ENCODE data around the gene RAB22A.

Gene RAB22A

DNA sequence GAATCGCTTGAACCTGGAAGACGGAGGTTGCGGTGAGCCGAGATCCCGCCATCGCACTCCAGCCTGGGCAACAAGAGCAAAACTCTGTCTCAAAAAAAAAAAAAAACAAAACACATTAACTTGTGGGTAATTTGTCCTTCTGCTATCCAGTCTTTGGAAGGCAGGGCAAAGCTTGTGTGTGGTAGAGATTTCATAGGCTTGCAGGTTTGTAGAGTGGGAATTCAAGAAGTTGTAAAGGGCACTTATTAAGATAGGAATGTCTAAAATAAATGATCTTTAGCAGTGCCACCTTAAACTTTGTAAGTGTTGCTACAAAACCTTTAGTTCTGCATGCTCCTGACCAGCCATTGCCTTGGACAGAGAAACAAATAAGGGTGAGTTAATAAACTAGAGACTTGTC, 87.9 kb downstream of the RAB22A start:
- TF ChIP-seq GATA2 (IDR thresholded peaks at IDR 0.05; ENCODE audit: low read depth, low read length) = no peak
- no peak for TF ChIP-seq GATA3 (IDR thresholded peaks at IDR 0.05; ENCODE audit: low read depth, low read length)

DNA sequence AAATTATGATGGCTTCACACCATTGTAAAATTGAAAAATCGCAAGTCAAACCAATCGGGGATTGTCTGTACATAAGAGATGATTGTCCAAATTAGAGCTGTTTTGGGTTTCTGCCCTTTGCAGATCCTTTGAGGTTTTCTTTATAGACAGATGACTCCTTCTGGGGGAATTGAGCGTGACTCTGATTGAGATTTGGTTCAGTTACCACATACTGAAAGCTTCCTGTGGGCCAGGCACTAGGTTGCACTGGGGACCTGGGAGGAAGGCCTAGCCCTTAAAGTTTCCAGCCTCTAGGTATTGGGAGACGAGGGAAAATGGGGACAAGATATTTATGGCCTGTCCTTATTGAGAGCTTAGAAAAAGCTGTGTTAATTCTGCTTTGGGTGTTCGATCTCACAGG, 88.7 kb downstream of the RAB22A start:
- TF ChIP-seq GATA2 (IDR thresholded peaks at IDR 0.05; ENCODE audit: low read depth, low read length) (no peak), GATA3 (IDR thresholded peaks at IDR 0.05; ENCODE audit: low read depth, low read length) (no peak)

DNA sequence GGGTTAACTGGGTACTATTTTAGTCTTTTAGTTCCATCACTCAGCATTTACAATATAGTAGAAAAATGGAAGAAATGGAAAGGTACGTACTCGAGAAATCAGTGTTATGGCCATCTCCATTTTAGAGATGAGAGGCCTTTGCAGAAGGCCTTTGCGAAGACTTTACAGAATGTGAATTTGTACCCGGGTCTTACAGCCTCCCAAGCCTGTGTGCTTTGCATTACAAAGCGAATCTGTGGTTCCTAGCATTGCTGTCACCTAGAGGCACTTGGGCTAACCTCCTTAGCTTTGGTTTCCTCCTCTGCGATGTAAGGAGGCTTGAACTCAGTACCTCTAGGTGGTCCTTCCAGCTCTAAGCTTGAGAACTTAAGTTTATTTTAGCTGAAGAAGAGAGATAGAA, 90.4 kb downstream of the RAB22A start:
- TF ChIP-seq GATA2 (IDR thresholded peaks at IDR 0.05; ENCODE audit: low read depth, low read length) (no peak), GATA3 (IDR thresholded peaks at IDR 0.05; ENCODE audit: low read depth, low read length) (no peak)

GRCh38 chr20:58401162-58401561, 91.6 kb downstream of the RAB22A start:
- no peak for TF ChIP-seq GATA3 (IDR thresholded peaks at IDR 0.05; ENCODE audit: low read depth, low read length)
- TF ChIP-seq GATA2 (IDR thresholded peaks at IDR 0.05; ENCODE audit: low read depth, low read length) = no peak

DNA sequence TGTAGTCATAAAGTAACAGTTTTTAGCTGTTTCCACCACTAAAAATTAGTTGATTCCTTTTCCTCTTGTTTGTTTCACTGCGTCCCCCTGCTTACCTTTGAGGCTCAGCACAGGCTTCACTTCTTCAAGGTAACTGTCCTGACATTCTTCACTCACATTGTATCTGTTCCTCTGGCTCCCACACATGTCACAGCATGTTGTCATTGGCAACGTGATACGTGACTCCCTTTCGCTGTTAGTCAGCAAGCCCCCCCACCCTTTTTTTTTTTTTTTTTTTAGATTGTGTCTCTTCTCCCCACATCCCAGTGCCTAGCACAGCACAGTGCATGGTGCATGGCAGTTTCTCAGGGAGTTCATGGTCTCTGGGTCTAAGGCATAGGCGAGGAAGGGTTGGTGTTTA, 92.8 kb downstream of the RAB22A start:
- no peak for TF ChIP-seq GATA2 (IDR thresholded peaks at IDR 0.05; ENCODE audit: low read depth, low read length)
- no peak for TF ChIP-seq GATA3 (IDR thresholded peaks at IDR 0.05; ENCODE audit: low read depth, low read length)

- no peak for TF ChIP-seq GATA2 (IDR thresholded peaks at IDR 0.05; ENCODE audit: low read depth, low read length)
- no peak for TF ChIP-seq GATA3 (IDR thresholded peaks at IDR 0.05; ENCODE audit: low read depth, low read length)
These were observed 93.3 kb downstream of the RAB22A start for GRCh38 chr20:58402827-58403226.

DNA sequence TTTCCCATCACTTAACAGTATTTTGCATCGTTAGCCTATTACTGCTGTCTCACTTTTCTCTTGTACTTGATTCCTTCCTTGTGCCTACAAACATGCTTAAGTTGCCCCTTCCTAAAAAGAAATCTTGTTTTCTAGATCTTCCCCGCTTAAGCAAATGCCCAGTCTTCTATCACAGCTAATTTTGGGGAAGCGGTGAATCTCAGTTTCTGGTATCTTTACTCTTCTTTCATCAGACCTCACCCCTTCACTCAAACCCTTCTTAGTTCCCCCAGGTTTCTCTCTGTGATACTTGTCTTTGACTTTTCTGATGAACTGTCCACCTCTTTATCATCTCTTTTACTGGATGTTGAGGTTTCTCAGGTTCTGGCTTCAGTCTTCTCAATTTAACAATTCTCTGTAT, 93.8 kb downstream of the RAB22A start:
- no peak for TF ChIP-seq GATA2 (IDR thresholded peaks at IDR 0.05; ENCODE audit: low read depth, low read length)
- no peak for TF ChIP-seq GATA3 (IDR thresholded peaks at IDR 0.05; ENCODE audit: low read depth, low read length)

DNA sequence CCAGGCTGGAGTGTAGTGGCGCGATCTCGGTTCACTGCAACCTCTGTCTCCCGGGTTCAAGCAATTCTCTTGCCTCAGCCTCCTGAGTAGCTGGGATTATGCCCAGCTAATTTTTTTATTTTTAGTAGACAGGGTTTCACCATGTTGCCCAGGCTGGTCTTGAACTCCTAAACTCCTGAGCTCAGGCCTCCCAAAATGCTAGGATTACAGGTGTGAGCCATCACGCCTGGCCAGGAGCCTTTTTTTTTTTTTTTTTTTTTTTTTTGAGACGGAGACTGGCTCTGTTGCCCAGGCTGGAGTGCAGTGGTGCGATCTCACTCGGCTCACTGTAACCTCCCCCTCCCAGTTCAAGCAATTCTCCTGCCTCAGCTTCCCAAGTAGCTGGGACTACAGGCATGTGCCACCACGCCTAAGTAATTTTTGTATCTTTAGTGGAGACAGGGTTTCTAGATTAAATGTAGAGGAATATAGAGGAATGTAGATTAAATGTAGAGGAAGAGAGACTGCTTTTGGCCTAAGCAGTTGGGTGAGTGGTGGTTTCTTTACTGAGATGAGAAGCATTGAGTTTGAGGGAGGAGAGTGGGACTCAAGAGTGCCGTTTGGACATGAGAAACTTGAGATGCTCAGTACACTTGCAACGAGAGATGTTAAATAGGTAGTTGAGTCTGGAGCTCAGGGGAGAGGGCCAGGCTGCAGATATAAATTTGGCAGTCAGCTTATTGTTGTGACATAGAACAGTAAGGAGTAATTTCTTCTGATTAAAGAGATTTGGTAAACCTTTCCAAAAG, 96.2 kb downstream of the RAB22A start:
- TF ChIP-seq GATA2 (IDR thresholded peaks at IDR 0.05; ENCODE audit: low read depth, low read length) (no peak), GATA3 (IDR thresholded peaks at IDR 0.05; ENCODE audit: low read depth, low read length) (no peak)

GRCh38 chr20:58406422-58407001, 97.0 kb downstream of the RAB22A start:
- TF ChIP-seq GATA3 (IDR thresholded peaks at IDR 0.05; ENCODE audit: low read depth, low read length) = no peak
- TF ChIP-seq GATA2 (IDR thresholded peaks at IDR 0.05; ENCODE audit: low read depth, low read length) = no peak

DNA sequence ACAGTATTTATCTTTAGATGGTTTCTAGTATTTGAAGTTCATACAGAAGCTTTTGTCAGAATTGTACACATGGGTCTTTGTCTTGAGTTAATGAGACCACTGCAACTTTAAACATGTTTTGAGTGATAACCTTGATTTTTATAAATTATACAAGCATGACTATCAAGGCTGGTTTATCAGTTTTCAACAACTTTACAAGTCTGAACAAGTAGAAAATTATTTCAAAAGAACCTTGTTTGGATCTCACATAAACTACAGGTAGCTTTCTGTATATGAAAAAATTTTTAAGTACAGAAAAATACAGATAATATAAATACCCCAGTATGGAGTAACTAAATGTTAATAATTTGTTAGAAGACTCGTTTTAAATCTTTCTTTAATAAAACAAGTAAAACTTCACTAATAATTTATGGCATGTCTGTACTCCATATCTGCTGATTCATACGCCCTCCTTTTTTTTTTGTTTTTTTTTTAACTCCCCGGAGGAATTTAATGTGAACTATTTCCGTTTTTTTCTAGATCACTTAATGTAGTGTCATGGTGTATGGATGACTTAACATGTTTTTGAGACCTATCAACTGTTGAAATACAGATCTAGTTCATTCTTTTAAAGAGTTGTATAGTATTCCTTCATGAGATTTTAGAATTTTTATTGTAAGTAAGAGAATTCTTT, 97.8 kb downstream of the RAB22A start:
- no peak for TF ChIP-seq GATA3 (IDR thresholded peaks at IDR 0.05; ENCODE audit: low read depth, low read length)
- no peak for TF ChIP-seq GATA2 (IDR thresholded peaks at IDR 0.05; ENCODE audit: low read depth, low read length)

DNA sequence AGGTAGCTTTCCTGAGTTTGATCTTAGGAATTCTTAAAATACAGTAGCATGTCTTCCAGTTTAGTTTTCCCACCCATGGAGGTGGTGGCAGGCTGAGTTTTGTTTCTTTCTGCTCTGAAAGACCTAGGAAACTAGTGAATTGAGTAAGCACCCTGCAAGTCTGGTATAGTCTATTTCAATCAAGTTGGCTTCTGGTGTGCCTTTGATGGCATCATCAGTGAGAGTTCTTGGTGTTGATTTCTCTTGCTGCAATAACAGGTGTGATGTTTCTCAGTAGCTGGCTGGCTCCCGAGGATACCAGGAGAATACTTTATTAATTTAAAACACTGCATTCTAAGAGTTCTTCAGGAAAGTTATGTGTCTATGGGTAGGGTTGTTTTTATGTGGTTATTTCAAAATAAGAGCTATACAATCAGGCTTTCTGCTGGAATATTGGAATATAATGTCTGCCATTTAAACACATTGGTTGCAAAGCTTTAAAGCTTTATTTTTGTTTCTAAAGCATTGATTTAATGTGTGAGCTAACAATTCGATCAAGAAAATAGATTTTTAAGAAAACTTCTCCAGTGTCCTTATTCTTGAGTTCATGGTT, 98.5 kb downstream of the RAB22A start:
- TF ChIP-seq GATA2 (IDR thresholded peaks at IDR 0.05; ENCODE audit: low read depth, low read length) (no peak), GATA3 (IDR thresholded peaks at IDR 0.05; ENCODE audit: low read depth, low read length) (no peak)

- TF ChIP-seq GATA3 (IDR thresholded peaks at IDR 0.05; ENCODE audit: low read depth, low read length) = no peak
- no peak for TF ChIP-seq GATA2 (IDR thresholded peaks at IDR 0.05; ENCODE audit: low read depth, low read length)
These were observed 99.2 kb downstream of the RAB22A start for GRCh38 chr20:58408603-58409246.

- no peak for TF ChIP-seq GATA2 (IDR thresholded peaks at IDR 0.05; ENCODE audit: low read depth, low read length)
- no peak for TF ChIP-seq GATA3 (IDR thresholded peaks at IDR 0.05; ENCODE audit: low read depth, low read length)
These were observed 106.5 kb downstream of the RAB22A start for GRCh38 chr20:58416057-58416456.

DNA sequence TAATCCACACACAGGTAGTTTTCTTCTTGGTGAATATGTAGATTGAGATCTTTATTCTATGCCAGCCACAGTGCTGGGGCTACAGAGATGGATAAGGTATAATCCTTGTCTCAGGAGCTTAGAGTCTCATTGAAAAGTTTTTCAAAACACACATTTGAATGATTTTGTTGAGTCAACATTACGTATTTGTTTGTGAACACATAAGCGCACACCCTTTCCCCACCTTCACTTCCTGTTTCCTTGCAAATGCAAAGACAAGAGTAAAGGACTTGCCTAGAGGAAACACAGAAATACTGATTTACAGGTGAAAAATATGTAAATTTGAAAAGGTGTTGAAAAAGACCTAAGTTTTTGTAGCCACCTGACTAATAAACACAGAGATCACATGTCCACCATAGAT, 107.3 kb downstream of the RAB22A start:
- no peak for TF ChIP-seq GATA2 (IDR thresholded peaks at IDR 0.05; ENCODE audit: low read depth, low read length)
- no peak for TF ChIP-seq GATA3 (IDR thresholded peaks at IDR 0.05; ENCODE audit: low read depth, low read length)

Measured in SH-SY5Y (cell line).